H1 (cell line): ENCODE results near the gene HNRNPAB. TPM values are rescaled to one million over a fixed set of nuclear protein-coding genes. Genes with fewer than 3 reads are reported as not detected.

Experiments used
- CHD7 ChIP-seq: fragments of 300-600 bp; sonication (generic); IDR thresholded peaks from 2 replicates; pipeline ENCODE4 v1.7.1; 2012; ENCODE audit warnings: low read length, moderate library complexity, mild to moderate bottlenecking, inconsistent platforms; ENCODE audit not compliant: insufficient replicate concordance
- FOSL1 ChIP-seq: IDR thresholded peaks from 2 replicates; pipeline ENCODE4 v1.6.1; 2011; ENCODE audit warnings: mild to moderate bottlenecking, low read depth, low read length, moderate library complexity; ENCODE audit not compliant: insufficient read depth
- MAFK ChIP-seq: IDR thresholded peaks from 2 replicates; pipeline ENCODE4 v1.6.1; 2012; ENCODE audit warnings: low read depth, mild to moderate bottlenecking, improper control_type of control experiment, low read length
- MAX ChIP-seq: IDR thresholded peaks from 2 replicates; pipeline ENCODE4 v1.6.1; 2012; ENCODE audit warnings: inconsistent platforms
- NANOG ChIP-seq: IDR thresholded peaks from 2 replicates; pipeline ENCODE4 v1.6.1; 2011; ENCODE audit warnings: low read length, low read depth, mild to moderate bottlenecking, inconsistent platforms; ENCODE audit not compliant: insufficient read depth, poor library complexity, severe bottlenecking
- SIX5 ChIP-seq: IDR thresholded peaks from 2 replicates; pipeline ENCODE4 v1.6.1; 2011; ENCODE audit warnings: mild to moderate bottlenecking, low read depth, low read length
- TCF12 ChIP-seq: IDR thresholded peaks from 2 replicates; pipeline ENCODE4 v1.6.1; 2011; ENCODE audit warnings: low read depth, mild to moderate bottlenecking, low read length
- polyA plus RNA-seq, 7 experiments: library from polyadenylated mRNA; depleted of rRNA in 3 of 7; stranded (reverse) in 5 of 7; unstranded in 2 of 7; fragments of >200 nt in 5 of 7; fragments of 200-250 nt in 2 of 7; gene quantifications; 1 replicate in 5 of 7; 2 replicates in 1 of 7; 4 replicates in 1 of 7; pipeline versions ENCODE4 v1.2.1 to v1.2.3, GENCODE V29; 2011 to 2013; ENCODE audit warnings: missing spikeins in 2 of 7, mixed read lengths in 2 of 7
- total RNA-seq: library from RNA; stranded (reverse); fragmentation: NEBNext Ultra II Directional; extraction: Animal tissue kit (Norgen Biotek cat#: 25700); gene quantifications from 2 replicates; pipeline ENCODE4 v1.2.1, GENCODE V29; 2021
- TF ChIP-seq, protein P1 (sequence below): IDR thresholded peaks from 2 replicates; pipeline ENCODE4 v1.6.1; 2012; ENCODE audit warnings: inconsistent platforms

The HNRNPAB gene
- total and polyA plus RNA-seq, 2 of the 8 experiments (the other 6 are each of a cell fraction or from before 2014, with no cell fraction given) = 373 to 563 TPM

GRCh38 chr5:178163772-178164735 lies 40.3 kb upstream of the HNRNPAB start (continued):
- TF ChIP-seq CHD7 = no peak
- no peak for TF ChIP-seq SIX5
- peak; percentile 83 for TF ChIP-seq MAX
- TF ChIP-seq, protein P1, sequence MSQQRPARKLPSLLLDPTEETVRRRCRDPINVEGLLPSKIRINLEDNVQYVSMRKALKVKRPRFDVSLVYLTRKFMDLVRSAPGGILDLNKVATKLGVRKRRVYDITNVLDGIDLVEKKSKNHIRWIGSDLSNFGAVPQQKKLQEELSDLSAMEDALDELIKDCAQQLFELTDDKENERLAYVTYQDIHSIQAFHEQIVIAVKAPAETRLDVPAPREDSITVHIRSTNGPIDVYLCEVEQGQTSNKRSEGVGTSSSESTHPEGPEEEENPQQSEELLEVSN = peak; percentile 75
- no peak for TF ChIP-seq MAFK
- TF ChIP-seq FOSL1 = no peak
- TF ChIP-seq TCF12 = 0 out of 2 replicates have a peak, but pooled peaks have one; percentile 30
- no peak for TF ChIP-seq NANOG
